HepG2 (cell line): Measurements from ENCODE around the gene NAPB. TPM values are rescaled to one million over a fixed set of nuclear protein-coding genes. Genes with fewer than 3 reads are reported as not detected.
A peak's percentile ranks its signal among the peaks of the same experiment; 100 is the strongest.

Source experiments
- ATF3 ChIP-seq: sonication (generic); formaldehyde crosslinking; IDR thresholded peaks from 2 replicates; pipeline ENCODE4 v1.4.0; 2020; ENCODE audit warnings: missing genetic modification reagents
- CBX2 ChIP-seq, 2 experiments: fragments of 200-600 bp in 1 of 2; sonication (generic); formaldehyde crosslinking in 1 of 2; IDR thresholded peaks; 2 replicates each; pipeline versions ENCODE4 v1.7.0 to v1.8.1; 2018 to 2022; ENCODE audit warnings: low read depth in 2 of 2, low read length in 1 of 2, mild to moderate bottlenecking in 1 of 2, missing genetic modification reagents in 1 of 2
- ETV6 ChIP-seq: sonication (generic); formaldehyde crosslinking; conservative IDR thresholded peaks from 2 replicates; pipeline ENCODE4 v1.4.0; 2020; ENCODE audit warnings: missing genetic modification reagents
- ZKSCAN8 ChIP-seq: IDR thresholded peaks from 2 replicates; pipeline ENCODE4 v1.6.1; 2016; ENCODE audit warnings: borderline replicate concordance, missing genetic modification reagents, missing compliant biosample characterization
- ZNF530 ChIP-seq: sonication (generic); formaldehyde crosslinking; IDR thresholded peaks from 2 replicates; pipeline ENCODE4 v1.5.0; 2020; ENCODE audit warnings: low read depth, mild to moderate bottlenecking, missing genetic modification reagents
- ZNF546 ChIP-seq: sonication (generic); formaldehyde crosslinking; conservative IDR thresholded peaks from 2 replicates; pipeline ENCODE4 v1.8.1; 2023; ENCODE audit warnings: mild to moderate bottlenecking, missing genetic modification reagents
- ZNF577 ChIP-seq: sonication (generic); formaldehyde crosslinking; IDR thresholded peaks from 2 replicates; pipeline ENCODE4 v1.4.0; 2020; ENCODE audit warnings: mild to moderate bottlenecking, low read depth, missing genetic modification reagents, borderline replicate concordance
- ZNF781 ChIP-seq: sonication (generic); formaldehyde crosslinking; IDR thresholded peaks from 2 replicates; pipeline ENCODE4 v1.5.1; 2020; ENCODE audit warnings: borderline replicate concordance, mild to moderate bottlenecking, missing genetic modification reagents; ENCODE audit errors: not compliant biosample characterization
- ZSCAN29 ChIP-seq: sonication (generic); formaldehyde crosslinking; conservative IDR thresholded peaks from 2 replicates; pipeline ENCODE4 v1.4.0; 2020; ENCODE audit warnings: mild to moderate bottlenecking, missing genetic modification reagents
- ZZZ3 ChIP-seq: sonication (generic); formaldehyde crosslinking; IDR thresholded peaks from 2 replicates; pipeline ENCODE4 v1.4.0; 2020; ENCODE audit warnings: missing genetic modification reagents, mild to moderate bottlenecking, borderline replicate concordance
- polyA plus RNA-seq, 8 experiments: library from polyadenylated mRNA; depleted of rRNA in 3 of 8; stranded (reverse) in 7 of 8; unstranded in 1 of 8; fragments of >200 nt; fragmentation: Illumina TruSeq in 4 of 8; extraction: Trizol in 4 of 8; gene quantifications; 2 replicates each; pipeline versions ENCODE4 v1.2.1 to v1.2.3, GENCODE V29; 2011 to 2016; ENCODE audit warnings: low read depth in 4 of 8, missing spikeins in 1 of 8, mixed read lengths in 1 of 8; ENCODE audit not compliant: insufficient read depth in 1 of 8
- total RNA-seq, 5 experiments: library from RNA; depleted of rRNA; stranded (reverse); fragments of >200 nt; fragmentation: Illumina TruSeq; extraction: Trizol; gene quantifications; 2 replicates each; pipeline ENCODE4 v1.2.3, GENCODE V29; 2016; ENCODE audit warnings: low read depth in 1 of 5
- TF ChIP-seq, protein P1 (sequence below): sonication (generic); formaldehyde crosslinking; conservative IDR thresholded peaks from 2 replicates; pipeline ENCODE4 v1.8.0; 2022; ENCODE audit warnings: mild to moderate bottlenecking, moderate library complexity, missing genetic modification reagents
- TF ChIP-seq, protein P2 (sequence below): IDR thresholded peaks from 2 replicates; pipeline ENCODE4 v1.6.1; 2016; ENCODE audit warnings: low read depth, control low read depth
- TF ChIP-seq, protein P3 (sequence below): sonication (generic); formaldehyde crosslinking; IDR thresholded peaks from 2 replicates; pipeline ENCODE4 v1.4.0; 2020; ENCODE audit warnings: mild to moderate bottlenecking, missing genetic modification reagents
- TF ChIP-seq, protein P4 (sequence below): sonication (generic); formaldehyde crosslinking; IDR thresholded peaks from 2 replicates; pipeline ENCODE4 v1.4.0; 2020; ENCODE audit warnings: mild to moderate bottlenecking, missing genetic modification reagents
- TF ChIP-seq, protein P5 (sequence below): sonication (generic); formaldehyde crosslinking; IDR thresholded peaks from 2 replicates; pipeline ENCODE4 v1.4.0; 2020; ENCODE audit warnings: missing genetic modification reagents, borderline replicate concordance

The NAPB gene
- total and polyA plus RNA-seq, 2 of the 13 experiments (the other 11 are each of a cell fraction or from before 2014, with no cell fraction given): 15.2 to 16.1 TPM

- TF ChIP-seq, protein P1, sequence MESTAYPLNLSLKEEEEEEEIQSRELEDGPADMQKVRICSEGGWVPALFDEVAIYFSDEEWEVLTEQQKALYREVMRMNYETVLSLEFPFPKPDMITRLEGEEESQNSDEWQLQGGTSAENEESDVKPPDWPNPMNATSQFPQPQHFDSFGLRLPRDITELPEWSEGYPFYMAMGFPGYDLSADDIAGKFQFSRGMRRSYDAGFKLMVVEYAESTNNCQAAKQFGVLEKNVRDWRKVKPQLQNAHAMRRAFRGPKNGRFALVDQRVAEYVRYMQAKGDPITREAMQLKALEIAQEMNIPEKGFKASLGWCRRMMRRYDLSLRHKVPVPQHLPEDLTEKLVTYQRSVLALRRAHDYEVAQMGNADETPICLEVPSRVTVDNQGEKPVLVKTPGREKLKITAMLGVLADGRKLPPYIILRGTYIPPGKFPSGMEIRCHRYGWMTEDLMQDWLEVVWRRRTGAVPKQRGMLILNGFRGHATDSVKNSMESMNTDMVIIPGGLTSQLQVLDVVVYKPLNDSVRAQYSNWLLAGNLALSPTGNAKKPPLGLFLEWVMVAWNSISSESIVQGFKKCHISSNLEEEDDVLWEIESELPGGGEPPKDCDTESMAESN: peak; percentile 84
- TF ChIP-seq, protein P2, sequence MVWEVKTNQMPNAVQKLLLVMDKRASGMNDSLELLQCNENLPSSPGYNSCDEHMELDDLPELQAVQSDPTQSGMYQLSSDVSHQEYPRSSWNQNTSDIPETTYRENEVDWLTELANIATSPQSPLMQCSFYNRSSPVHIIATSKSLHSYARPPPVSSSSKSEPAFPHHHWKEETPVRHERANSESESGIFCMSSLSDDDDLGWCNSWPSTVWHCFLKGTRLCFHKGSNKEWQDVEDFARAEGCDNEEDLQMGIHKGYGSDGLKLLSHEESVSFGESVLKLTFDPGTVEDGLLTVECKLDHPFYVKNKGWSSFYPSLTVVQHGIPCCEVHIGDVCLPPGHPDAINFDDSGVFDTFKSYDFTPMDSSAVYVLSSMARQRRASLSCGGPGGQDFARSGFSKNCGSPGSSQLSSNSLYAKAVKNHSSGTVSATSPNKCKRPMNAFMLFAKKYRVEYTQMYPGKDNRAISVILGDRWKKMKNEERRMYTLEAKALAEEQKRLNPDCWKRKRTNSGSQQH (CRISPR knock-in tag): peak; percentile 84; the same call in 1 of the 2 replicates
- TF ChIP-seq ZKSCAN8 (CRISPR knock-in tag) (peak; percentile 72; the same call in 1 of the 2 replicates), CBX2 (IDR thresholded peaks at IDR 0.05; ENCODE audit: low read depth, low read length) (no peak), CBX2 (CRISPR knock-in tag; IDR thresholded peaks at IDR 0.05; ENCODE audit: low read depth) (no peak), ZNF530 (CRISPR knock-in tag) (0 out of 2 replicates have a peak, but pooled peaks have one; percentile 81), ZNF546 (no peak; the same call in 1 of the 2 replicates), ETV6 (CRISPR knock-in tag) (peak; percentile 89), ZNF577 (CRISPR knock-in tag) (no peak), ZNF781 (CRISPR knock-in tag) (peak; percentile 96), ZZZ3 (0 out of 2 replicates have a peak, but pooled peaks have one; percentile 18), ATF3 (CRISPR knock-in tag) (peak; percentile 76), ZSCAN29 (0 out of 2 replicates have a peak, but pooled peaks have one; percentile 17)
- TF ChIP-seq, protein P3, sequence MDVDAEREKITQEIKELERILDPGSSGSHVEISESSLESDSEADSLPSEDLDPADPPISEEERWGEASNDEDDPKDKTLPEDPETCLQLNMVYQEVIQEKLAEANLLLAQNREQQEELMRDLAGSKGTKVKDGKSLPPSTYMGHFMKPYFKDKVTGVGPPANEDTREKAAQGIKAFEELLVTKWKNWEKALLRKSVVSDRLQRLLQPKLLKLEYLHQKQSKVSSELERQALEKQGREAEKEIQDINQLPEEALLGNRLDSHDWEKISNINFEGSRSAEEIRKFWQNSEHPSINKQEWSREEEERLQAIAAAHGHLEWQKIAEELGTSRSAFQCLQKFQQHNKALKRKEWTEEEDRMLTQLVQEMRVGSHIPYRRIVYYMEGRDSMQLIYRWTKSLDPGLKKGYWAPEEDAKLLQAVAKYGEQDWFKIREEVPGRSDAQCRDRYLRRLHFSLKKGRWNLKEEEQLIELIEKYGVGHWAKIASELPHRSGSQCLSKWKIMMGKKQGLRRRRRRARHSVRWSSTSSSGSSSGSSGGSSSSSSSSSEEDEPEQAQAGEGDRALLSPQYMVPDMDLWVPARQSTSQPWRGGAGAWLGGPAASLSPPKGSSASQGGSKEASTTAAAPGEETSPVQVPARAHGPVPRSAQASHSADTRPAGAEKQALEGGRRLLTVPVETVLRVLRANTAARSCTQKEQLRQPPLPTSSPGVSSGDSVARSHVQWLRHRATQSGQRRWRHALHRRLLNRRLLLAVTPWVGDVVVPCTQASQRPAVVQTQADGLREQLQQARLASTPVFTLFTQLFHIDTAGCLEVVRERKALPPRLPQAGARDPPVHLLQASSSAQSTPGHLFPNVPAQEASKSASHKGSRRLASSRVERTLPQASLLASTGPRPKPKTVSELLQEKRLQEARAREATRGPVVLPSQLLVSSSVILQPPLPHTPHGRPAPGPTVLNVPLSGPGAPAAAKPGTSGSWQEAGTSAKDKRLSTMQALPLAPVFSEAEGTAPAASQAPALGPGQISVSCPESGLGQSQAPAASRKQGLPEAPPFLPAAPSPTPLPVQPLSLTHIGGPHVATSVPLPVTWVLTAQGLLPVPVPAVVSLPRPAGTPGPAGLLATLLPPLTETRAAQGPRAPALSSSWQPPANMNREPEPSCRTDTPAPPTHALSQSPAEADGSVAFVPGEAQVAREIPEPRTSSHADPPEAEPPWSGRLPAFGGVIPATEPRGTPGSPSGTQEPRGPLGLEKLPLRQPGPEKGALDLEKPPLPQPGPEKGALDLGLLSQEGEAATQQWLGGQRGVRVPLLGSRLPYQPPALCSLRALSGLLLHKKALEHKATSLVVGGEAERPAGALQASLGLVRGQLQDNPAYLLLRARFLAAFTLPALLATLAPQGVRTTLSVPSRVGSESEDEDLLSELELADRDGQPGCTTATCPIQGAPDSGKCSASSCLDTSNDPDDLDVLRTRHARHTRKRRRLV (CRISPR knock-in tag): peak; percentile 72
- TF ChIP-seq, protein P4, sequence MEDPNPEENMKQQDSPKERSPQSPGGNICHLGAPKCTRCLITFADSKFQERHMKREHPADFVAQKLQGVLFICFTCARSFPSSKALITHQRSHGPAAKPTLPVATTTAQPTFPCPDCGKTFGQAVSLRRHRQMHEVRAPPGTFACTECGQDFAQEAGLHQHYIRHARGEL (CRISPR knock-in tag): peak; percentile 83; the same call in 1 of the 2 replicates
- TF ChIP-seq, protein P5, sequence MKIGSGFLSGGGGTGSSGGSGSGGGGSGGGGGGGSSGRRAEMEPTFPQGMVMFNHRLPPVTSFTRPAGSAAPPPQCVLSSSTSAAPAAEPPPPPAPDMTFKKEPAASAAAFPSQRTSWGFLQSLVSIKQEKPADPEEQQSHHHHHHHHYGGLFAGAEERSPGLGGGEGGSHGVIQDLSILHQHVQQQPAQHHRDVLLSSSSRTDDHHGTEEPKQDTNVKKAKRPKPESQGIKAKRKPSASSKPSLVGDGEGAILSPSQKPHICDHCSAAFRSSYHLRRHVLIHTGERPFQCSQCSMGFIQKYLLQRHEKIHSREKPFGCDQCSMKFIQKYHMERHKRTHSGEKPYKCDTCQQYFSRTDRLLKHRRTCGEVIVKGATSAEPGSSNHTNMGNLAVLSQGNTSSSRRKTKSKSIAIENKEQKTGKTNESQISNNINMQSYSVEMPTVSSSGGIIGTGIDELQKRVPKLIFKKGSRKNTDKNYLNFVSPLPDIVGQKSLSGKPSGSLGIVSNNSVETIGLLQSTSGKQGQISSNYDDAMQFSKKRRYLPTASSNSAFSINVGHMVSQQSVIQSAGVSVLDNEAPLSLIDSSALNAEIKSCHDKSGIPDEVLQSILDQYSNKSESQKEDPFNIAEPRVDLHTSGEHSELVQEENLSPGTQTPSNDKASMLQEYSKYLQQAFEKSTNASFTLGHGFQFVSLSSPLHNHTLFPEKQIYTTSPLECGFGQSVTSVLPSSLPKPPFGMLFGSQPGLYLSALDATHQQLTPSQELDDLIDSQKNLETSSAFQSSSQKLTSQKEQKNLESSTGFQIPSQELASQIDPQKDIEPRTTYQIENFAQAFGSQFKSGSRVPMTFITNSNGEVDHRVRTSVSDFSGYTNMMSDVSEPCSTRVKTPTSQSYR: peak; percentile 79
These were observed 70.9 kb downstream of the NAPB start, which contains the start of gene NXT1 (continued) for GRCh38 chr20:23350196-23350903.
